ENCODE measurements around the gene TMEM266.
A peak's percentile ranks its signal among the peaks of the same experiment; 100 is the strongest.

Gene TMEM266

GRCh38 chr15:76158226-76158625 lies 98.4 kb downstream of the TMEM266 start:
- DNase-seq (ENCODE audit: low read depth), result no peak
- H3K4me3 ChIP-seq (ENCODE audit: low read length), result no peak overlapping the region
- TF ChIP-seq, protein P1, sequence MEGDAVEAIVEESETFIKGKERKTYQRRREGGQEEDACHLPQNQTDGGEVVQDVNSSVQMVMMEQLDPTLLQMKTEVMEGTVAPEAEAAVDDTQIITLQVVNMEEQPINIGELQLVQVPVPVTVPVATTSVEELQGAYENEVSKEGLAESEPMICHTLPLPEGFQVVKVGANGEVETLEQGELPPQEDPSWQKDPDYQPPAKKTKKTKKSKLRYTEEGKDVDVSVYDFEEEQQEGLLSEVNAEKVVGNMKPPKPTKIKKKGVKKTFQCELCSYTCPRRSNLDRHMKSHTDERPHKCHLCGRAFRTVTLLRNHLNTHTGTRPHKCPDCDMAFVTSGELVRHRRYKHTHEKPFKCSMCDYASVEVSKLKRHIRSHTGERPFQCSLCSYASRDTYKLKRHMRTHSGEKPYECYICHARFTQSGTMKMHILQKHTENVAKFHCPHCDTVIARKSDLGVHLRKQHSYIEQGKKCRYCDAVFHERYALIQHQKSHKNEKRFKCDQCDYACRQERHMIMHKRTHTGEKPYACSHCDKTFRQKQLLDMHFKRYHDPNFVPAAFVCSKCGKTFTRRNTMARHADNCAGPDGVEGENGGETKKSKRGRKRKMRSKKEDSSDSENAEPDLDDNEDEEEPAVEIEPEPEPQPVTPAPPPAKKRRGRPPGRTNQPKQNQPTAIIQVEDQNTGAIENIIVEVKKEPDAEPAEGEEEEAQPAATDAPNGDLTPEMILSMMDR (IDR thresholded peaks at IDR 0.05; ENCODE audit: insufficient read depth, low read depth, low read length, missing control alignments), result no peak

DNA sequence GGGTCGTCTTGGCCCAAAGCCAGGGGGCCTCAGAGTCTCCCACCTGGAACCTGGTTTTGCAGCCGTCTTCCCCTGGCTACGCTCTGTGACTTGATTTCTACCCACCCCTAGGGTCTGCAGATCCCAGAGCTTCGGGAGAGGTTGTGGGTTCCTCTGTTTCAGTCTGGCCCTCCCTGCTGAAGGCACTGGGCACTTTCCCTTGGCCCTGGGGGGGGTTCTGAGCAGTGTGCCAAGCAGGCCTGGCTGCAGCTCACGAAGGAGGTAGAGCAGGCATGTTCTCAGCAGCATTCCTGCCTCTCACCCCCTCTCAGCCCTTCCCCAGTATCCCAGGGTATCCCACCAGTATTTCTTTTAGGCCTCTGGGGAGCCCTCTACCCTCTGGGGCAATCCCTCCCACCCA lies 99.0 kb downstream of the TMEM266 start:
- no peak for DNase-seq (ENCODE audit: low read depth)
- no peak overlapping the region for H3K4me3 ChIP-seq (ENCODE audit: low read length)
- TF ChIP-seq, protein P1 (IDR thresholded peaks at IDR 0.05; ENCODE audit: insufficient read depth, low read depth, low read length, missing control alignments), result no peak

GRCh38 chr15:76159282-76159681 lies 99.5 kb downstream of the TMEM266 start:
- no peak overlapping the region for H3K4me3 ChIP-seq (ENCODE audit: low read length)
- DNase-seq (ENCODE audit: low read depth), result no peak
- TF ChIP-seq, protein P1 (IDR thresholded peaks at IDR 0.05; ENCODE audit: insufficient read depth, low read depth, low read length, missing control alignments), result no peak

- DNase-seq (ENCODE audit: low read depth), result peak; percentile 73
- TF ChIP-seq, protein P1 (IDR thresholded peaks at IDR 0.05; ENCODE audit: insufficient read depth, low read depth, low read length, missing control alignments), result no peak
- no peak overlapping the region for H3K4me3 ChIP-seq (ENCODE audit: low read length)
Measured at GRCh38 chr15:76160426-76161152, 100.8 kb downstream of the TMEM266 start.

DNA sequence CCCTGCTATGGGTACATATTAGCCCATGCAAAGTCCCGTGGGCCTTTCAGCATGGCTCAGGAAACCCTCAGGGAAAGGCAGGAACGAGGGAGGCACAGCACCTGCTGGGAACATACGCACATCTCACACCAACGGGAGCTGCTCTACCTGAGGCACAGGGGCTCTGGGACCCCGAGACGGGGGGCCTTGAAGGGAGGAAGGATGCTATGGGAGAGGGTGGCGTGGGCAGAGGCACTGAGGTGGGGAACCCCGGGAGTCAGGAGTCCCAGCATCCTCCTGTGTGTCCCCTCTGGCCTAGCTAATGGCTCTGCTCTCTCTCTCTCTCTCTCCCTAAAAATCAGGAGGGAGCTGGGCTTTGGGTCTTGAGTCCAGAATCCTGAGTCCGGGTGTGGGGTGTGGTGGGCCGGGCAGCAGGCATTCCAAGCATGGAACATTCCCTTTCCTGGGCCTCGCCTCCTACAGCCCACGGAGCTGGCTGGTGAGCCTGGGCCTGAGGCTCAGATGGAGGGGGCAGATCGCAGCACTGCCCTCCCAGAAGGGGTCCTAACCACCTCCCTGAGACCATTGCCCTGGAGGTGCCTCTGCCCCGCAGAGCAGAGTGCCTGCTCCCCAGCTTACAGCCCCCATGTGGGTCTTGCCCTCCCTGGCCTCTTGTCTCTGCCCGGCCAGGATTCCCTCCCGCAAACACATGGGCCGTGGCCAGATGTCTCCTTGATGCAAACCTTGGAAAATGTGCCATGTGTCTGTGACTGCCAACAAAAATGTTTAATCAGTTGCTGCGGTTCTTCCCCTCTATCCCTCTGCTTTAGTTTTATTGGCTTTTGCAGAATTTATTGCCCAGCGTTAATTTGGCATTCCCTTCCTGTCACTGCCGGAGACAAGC lies 101.6 kb downstream of the TMEM266 start:
- no peak overlapping the region for H3K4me3 ChIP-seq (ENCODE audit: low read length)
- DNase-seq (ENCODE audit: low read depth), result no peak
- TF ChIP-seq, protein P1 (IDR thresholded peaks at IDR 0.05; ENCODE audit: insufficient read depth, low read depth, low read length, missing control alignments), result no peak

DNA sequence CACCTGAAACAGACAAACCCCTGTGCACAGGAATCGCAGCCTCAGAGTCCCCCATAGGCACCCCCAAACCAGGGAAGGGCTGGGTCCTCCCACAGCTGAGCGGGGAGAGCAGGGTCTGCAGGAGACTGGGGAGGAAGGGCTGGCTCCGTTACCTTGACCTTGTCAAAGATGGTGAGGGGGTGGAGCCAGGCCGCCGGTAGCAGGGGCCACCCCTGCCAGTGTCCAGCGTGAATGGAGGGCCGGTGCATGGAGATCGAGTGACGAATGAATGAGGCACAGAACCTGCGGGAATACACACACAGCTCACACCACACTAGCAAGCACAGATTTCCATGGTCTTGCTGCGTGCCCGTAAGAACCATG lies 102.2 kb downstream of the TMEM266 start:
- TF ChIP-seq, protein P1 (IDR thresholded peaks at IDR 0.05; ENCODE audit: insufficient read depth, low read depth, low read length, missing control alignments), result no peak
- DNase-seq (ENCODE audit: low read depth), result no peak
- no peak overlapping the region for H3K4me3 ChIP-seq (ENCODE audit: low read length)
